HG03469 (cell line): ENCODE measurements around the gene KCNH2.

Source experiments
- ATAC-seq: cut with Tn5 transposase; IDR thresholded peaks from one replicate; pipeline ENCODE4 v1.9.1; 2021; ENCODE audit warnings: mild to moderate bottlenecking, moderate library complexity, moderate number of reproducible peaks; ENCODE audit not compliant: unreplicated experiment

The KCNH2 gene

DNA sequence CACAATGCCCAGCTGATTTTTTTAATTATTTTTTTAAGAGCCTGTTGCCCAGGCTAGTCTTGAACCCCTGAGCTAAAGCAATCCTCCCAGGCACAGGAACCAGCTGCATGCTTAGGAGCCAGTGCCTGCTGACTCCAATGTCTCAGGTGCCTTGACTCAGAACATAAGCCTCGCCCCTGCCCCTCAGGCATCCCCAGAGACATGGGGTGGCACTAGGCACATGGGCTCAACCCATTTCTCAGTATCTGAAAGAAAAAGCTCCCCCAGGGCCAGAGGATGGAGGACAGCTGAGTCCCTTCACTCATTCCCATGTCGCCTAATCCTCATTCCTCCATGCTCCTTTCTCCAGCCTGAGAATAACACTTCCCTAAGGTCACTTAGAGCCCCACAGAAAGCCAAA lies 39.1 kb downstream of the KCNH2 start:
- ATAC-seq = no peak

DNA sequence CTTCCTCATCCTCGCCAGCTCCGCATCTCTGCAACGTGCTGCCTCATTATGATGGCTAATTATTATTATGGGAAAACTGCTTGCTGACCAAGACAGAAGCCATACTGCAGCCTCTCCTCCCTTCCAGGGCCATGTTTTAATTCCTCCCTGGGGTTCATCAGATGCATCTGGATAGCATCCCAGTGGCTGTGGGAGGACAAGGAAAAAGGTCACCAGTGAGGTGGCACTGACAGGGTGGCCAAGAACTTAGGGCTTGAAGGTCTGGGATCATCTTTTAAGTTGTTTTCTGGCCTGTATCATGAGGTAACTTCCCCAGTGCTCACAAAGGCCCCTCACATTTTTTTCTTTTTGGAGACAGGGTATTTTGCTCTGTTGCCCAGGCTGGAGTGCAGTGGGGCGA lies 39.6 kb downstream of the KCNH2 start:
- no peak for ATAC-seq

DNA sequence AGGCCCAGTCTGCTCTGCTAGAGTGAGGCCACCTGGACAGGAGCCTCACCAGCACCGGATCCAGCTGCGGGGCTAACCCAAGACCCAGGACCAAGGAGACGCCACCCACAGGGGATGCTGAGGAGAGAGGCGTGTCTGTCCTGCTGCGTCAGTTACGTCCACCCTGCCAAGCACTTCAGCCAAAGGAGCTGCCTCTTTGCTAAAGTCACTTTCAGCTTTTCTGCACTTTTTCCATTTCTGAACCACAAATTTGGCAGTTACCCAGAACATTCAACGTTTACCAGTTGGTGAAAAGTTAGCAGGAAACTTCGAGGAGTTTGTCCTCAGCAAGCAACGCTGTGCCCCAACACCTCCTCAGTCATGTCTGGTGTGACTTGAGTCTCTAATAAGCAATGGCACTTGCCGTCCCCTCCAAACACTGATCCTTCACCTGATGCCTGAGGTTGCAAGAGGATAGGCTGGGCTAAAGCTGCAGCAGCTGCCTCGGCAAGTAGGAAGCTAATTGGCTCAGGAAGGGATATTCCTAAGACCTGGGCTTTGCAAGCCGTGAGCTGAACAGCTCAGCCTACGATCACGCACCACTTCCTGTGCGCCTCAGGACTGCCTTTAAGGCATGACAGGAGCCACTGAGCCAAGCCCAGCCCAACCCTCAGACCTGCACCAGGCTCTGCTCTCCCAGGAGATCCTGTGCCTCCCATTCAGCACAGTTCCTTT lies 40.1 kb downstream of the KCNH2 start:
- ATAC-seq = no peak

DNA sequence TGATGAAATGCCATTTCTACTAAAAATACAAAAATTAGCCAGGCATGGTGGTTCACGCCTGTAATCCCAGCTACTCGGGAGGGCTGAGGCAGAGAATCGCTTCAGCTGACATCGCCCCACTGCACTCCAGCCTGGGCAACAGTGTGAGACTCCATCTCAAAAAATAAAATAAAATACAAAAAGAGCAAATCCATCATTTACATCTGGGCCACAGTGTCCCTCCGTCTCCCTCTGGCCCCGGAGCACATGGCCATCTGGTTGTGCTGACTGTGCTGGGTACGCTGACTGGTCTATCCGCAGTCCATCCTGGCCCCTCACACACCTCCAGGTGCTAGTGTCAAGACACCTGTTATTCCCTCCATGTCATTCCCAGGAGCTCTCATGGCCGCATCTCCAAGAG lies 42.1 kb downstream of the KCNH2 start:
- ATAC-seq = no peak

DNA sequence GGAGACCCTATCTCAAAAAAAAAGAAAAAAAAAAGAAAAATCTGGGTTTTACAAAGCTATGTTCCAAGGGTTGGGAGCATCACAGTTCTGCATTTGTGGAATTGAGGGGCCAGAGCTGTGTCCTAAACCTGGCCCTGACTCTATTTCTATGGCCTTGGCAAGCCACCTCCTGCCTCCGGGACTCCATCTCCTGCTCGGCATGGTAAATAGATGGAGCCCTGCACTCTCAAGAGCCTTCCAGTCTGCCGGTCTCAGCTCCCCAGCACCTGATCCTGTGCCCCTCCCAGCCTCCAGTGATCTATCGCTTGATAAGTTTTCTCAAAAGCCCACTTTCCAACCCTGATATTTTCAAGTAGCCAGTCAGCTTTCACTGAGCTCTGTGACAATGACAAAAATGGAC lies 43.0 kb downstream of the KCNH2 start:
- no peak for ATAC-seq

DNA sequence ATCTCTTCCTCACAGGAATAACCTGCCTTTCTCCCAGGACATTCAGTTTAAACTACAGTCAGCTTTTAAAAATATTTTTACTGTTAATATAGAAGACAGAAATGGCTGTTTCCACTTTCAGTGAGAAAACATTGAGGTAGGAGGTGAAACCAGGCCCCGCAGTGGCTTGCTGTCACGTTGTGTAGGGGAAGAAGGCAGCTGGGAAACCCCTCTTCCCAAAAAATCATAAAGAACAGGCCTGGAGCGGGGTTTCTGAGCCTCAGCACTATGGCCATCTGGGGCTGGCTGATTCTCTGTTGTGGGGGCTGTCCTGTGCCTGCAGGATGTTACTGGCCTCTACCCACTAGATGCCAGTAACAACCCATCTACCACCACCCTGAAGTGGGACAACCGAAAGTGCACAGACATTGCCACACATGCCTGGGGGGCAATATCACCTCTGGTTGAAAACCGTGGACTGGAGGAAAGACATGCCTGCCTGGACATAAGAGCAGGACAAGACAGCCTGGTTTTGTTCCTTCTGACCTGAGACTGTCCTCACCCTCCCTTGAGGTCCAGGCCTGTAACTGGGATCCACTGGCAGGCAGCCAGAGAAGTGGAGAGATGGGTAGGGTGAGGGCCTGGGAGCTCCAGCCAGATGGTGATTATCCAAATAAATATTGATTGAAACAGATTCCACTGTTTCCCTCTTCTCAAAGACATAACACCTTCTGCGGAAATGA lies 43.9 kb downstream of the KCNH2 start:
- no peak for ATAC-seq

DNA sequence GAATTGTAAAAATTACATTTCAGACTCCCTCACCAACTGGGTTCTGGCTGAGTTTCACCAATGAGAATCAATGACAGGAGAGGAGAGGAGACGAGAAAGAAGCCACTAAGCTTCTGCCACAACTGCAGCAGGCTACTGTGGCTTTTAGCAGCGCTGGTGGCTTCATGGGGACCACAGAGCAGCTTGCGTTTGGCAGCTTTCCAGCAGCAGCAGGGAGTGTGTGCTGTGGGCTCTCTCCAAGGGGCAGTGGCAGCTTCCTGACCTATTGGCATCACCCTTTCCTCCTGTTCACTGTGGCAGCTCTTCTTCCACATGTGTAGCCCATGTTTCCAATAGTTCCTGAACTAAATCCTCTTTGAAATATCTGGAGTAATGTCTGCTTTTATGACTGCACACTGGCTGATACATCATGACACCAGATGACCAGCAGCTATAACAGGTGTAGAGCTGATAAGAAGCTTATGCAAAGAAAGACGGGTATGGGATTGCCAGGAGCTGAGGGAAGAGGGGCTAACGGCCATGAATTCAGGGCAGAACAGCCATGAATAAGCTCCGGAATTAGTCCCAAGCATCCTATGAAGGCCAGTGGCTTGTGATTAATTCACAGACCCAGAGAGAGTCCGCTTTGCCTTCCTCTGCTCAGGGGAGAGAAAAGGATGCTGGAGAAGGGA lies 46.8 kb downstream of the KCNH2 start:
- no peak for ATAC-seq

DNA sequence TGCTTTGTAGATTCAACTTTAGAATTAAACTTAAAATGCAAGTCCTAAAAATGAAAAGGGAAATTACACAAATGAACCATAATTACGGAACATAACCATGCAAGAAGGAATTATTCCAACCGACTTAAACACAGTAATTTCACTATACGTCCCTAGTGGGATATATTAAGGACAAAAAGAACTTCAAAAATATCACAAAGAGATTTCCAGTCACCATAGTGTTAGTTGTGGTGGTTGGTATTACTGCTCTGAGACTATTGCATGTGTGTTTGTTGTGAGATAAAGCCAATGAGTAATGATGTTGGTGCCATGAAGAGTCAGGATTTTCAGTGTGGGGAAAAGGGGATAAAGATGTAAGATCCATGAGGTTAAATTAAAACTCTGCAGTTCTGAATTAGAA lies 49.6 kb downstream of the KCNH2 start:
- no peak for ATAC-seq

DNA sequence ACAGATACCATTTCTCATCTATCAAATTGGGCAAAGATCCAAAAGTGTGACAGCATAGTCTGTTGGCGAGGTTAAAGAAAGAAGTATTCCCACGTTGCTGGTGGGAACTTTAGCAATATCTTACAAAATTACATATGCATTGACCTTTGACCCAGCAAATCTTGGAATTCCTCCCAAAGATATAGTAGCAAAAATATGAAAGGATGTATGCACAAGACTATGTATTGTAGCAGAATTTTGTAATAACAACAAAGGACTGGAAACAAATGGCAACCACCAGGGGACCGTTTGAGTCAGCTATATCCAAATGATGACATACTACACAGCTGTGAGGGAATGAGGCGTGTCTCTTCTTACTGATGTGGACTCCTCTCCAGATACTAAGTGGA lies 50.2 kb downstream of the KCNH2 start:
- ATAC-seq = no peak

DNA sequence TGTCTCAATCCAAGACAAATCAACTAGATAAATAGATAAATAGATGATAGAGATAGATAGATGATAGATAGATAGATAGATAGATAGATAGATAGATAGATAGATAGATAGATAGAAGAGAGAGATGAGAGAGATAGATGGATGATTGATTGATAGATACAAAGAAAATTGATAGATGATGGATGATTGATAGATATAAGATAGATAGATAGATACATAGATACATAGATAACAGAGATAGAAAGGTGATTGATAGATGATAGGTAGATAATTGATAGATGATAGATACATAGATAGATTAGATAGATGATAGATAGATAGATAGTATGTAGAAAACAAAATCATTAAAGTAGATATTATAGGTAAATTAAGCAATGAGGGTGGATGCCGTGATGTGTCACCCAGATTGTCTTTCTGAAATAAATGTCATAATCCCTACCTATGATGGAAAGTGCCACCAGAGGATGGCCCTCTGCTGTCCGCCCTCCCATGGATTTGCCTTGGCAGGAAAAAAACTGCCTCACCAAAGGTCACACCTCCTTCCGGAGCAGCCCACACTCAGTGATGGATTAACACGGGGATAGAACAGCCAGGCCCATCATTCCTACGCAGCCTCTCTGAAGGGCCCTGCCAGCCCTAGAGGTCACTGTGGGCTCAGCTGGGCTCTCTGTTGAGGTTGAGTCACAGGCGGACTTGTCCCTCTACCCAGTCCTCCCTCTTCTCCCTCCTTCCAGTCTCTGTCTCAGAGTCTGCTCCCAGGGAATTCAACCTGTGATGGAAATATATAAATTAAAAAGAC lies 50.8 kb downstream of the KCNH2 start:
- no peak for ATAC-seq

DNA sequence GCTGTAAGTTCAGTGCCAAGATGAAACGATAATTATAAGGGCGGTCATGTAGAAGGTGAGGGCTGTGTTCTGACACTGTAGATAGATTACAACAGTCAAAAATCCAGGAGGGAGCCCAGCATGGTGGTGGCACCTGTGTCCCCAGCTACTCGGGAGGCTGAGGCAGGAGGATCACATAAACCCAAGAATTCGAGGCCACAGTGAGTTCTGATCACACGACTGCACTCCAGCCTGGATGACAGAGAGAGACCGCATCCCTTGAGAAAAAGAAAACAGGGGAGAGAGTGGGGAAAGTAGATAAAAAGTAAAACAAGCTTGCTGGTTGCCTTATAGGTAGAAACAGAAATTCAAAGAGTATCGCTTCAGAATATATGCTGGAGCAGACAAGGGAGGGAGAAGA lies 52.1 kb downstream of the KCNH2 start:
- ATAC-seq = no peak

DNA sequence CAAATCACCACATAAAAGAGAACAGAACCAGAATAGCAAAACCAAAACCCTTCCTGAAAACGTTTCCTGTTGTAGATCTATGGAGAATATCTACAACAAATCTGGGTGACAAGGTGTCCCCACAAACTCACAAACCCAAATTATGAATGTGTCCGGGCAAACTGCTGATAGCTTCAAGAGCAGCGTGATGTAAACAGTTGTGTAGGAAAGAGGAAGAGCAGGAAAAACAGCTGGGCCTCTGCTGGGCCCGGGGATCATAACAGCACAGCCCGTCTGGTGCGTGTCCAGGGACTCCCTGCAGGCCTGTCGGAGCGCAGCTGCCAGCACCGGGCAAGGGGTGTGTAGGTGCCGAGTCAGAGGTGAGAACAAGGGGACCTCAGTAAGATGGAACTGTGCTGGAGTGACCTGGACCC lies 53.7 kb downstream of the KCNH2 start:
- ATAC-seq = no peak

DNA sequence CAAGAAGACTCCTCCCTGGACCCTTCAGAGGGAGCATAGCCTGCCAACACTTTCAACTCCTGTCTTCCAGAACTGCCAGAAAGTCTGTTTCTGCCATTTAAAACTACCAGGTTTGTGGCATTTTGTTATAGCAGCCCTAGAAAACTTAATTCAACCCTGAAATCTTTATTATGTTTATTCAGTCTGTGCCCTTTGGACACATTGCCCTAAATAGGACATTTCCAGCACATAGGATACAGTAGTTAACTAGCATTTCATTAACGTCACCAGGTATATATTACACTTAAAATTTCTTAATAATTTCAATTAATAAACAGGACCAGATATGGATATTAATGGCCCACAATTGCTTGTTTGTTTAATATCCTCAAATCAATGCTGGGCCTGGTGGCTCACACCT lies 54.3 kb downstream of the KCNH2 start:
- no peak for ATAC-seq

DNA sequence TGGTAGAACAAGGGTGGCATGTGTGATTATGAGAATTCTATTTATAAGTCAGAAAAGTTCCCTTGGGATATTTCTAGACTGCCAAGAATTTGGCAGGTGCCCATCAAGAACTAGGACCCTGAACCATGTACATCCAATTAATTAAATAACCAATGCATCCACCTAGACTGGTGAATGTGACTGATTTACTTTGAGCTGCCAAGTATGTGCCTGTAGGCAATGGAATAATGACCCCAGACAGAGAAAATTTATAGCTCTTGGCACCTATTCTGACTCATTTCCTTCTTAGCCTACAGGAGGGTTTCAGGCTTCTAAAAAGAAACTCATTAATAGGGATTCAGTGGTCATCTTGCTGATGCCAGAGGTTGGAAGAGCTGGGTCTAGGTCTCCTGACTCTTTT lies 54.9 kb downstream of the KCNH2 start:
- no peak for ATAC-seq

DNA sequence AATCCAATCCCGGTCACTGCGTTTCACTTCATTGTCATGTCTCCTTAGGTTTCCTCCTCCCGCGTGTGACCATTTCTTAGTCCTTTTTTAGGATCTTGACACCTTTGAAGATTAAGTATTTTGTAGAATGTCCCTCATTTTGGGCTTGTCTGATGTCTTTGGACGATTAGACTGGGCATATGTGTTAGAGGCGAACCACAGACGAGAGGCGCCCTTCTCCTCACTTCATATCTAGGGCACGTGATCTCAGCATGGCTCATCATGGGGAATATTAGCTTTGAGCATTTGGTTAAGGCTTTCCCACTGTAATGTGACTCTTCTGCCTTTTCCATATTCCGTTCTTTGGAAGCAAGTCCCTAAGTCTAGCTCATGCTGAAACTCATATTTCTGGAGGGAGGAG lies 59.0 kb downstream of the KCNH2 start:
- no peak for ATAC-seq

DNA sequence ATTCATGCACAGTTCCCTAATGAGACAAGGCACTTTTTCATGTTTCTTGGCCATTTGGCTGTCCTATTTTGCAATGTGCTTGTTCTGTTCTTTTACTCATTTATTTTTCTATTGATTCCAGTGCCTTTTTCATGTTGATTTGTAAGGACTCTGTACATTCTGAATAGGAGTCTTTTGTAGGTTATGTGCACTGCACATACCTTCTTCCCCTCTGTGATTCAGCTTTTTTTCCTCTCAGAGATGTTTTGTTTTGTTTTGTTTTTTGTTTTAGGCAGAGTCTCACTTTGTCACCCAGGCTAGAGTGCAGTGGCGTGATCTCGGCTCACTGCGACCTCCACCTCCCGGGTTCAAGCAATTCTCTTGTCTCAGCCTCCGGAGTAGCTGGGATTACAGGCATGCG lies 59.7 kb downstream of the KCNH2 start:
- no peak for ATAC-seq

DNA sequence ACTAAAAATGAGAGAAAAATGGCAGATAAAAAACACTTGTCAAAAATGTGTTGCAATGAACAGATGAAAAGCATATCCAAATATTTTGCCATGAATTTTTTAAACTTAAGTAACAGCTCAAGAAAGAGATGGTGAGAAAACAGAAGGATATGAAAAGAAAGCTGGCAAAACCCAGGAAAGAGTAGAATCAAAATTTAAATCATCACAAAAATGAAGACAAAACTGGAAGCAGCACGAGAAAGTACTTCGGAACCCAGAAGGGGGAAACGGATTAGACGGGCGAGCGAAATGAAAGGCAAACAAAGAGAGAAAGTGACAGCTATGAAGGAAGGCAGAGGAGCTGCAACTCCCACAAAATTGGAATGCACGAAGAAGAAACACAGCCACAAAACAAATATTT lies 60.2 kb downstream of the KCNH2 start:
- no peak for ATAC-seq

DNA sequence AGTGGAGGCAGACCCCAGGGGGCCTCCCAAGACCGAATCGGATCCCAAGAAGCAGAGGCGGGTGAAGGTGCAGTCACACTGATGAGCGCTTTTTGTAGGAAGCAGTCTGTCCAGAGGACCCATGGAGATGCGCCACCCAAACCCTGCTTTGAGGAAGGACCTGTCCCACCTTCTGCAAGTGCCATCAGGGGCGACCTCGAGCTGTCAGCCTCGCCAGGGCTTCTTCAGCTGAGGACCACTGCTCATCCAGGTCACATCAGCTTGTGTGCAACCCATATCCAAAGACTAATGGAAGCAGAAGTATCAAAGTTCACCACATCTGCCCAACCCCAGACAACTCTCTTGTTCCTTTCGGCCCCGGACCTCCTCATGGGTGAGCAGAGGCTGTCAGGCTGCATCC lies 61.5 kb downstream of the KCNH2 start:
- no peak for ATAC-seq

DNA sequence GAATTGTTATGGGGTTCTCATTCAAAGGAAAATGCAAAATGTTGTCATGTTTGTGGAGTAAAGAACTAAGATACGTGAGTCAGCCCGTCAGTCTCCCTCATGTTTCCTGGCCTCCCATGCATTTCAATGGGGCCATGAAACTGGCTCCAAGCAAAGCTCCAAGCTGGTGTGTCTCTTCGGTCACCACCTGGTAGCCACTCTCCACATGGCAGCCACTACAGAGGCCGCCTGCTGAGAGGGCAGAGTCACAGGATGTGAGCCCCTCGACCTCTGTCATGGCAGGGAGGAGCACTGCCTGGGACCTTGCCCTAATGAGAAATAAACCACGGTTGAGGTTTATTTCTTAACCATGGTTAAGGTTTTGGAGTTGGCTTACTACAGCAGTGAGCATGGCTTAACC lies 63.2 kb downstream of the KCNH2 start:
- ATAC-seq = no peak

DNA sequence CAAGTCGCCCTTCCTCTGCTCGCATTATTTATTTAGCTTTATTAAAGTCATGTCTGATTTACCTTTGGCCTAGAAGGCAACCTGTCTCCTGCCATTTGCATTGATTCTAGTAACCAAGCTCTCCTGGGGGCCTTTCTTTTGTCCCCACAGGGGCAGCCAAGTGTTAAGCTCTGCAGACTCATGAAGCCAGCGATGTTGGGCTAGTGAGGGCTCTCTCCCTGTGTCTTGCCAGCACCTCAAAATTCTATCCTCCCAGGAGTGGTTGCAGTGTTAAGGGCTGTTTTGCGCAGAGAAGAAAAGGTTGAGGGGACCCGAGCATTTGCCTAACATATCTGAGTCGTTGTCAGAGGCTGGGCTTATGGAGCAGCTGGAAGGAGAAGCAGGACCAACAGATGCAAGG lies 63.9 kb downstream of the KCNH2 start:
- no peak for ATAC-seq

DNA sequence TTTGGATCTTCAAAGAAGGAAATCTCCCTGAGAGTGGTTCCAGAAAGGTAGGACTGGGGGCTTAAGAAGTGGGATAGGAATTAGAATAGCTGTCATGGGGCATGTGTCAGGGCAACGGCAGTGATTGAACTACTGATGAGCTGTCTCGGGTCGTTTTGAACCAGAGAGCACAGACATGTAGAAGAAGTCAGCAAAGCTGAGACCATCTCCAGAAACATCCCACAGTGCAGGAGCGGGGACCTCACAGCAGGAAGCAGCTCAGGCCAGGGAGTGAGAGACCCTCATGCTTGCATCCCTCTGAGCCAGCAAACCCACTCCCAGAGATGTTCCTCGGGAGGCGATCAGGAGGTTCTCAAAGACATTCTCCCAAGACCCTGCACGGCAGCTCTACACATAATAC lies 65.7 kb downstream of the KCNH2 start:
- no peak for ATAC-seq
